ENCODE data around the gene TMEM151B. TPM values are rescaled to one million over a fixed set of nuclear protein-coding genes. Genes with fewer than 3 reads are reported as not detected.
A peak's percentile ranks its signal among the peaks of the same experiment; 100 is the strongest.

Gene TMEM151B
- total and polyA plus RNA-seq, 9 of the 15 experiments (the other 6 are each of a cell fraction or from before 2014, with no cell fraction given): not detected

DNA sequence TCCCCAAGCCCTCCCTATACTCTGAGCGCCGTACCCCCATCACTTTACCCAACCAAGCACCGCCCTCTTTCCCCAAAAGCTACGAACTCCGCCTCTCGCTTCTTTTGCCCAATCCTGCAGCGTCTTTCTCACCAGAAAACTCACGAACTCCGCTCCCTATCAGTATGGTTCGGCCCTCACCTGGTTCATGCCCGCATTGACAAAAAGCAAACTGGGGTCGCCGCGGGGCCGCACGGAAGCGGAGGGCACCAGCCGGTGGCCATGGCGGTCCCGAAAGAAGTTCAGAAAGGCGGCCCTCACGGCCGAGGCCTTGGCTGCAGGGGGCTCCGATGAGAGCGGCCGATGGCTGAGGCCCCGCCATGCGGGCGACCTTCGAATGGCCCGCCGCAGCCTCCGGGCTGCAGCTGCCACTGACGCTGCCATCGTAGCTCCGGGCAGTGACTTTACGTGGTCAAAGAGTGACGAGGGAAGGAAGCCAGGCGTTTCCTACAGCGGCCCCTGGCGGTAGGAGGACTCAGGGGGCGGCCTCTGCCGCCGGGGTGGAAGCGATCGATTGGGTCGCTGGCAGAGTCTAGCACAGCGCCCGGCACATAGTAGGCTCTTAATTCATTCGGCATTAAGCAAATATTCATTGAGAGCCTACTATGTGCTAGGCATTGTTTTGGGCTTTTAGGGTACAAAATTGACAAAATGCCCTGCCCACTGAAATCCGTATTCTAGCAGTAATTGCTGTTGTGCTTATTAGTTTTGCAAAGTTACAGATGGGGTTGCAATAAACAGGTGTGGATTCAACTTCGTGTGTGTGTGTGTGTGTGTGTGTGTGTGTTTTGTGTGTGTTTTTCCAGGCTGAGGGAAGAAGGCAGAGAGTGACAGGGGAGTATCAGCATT is 42.9 kb downstream of the TMEM151B start, which contains the start of gene AARS2 (continued):
- TF ChIP-seq CTBP1 (IDR thresholded peaks at IDR 0.05; ENCODE audit: borderline replicate concordance): peak; percentile 77; the same call in 1 of the 2 replicates
- peak; percentile 99 for TF ChIP-seq RBFOX2 (IDR thresholded peaks at IDR 0.05; ENCODE audit: low read depth, low read length)
- TF ChIP-seq ZNF79 (CRISPR knock-in tag; IDR thresholded peaks at IDR 0.05; ENCODE audit: low read depth): no peak
- peak; percentile 90 for TF ChIP-seq HNRNPL (IDR thresholded peaks at IDR 0.05; ENCODE audit: low read depth, low read length)
- TF ChIP-seq NCOA6 (IDR thresholded peaks at IDR 0.05): no peak
- TF ChIP-seq, protein P1, sequence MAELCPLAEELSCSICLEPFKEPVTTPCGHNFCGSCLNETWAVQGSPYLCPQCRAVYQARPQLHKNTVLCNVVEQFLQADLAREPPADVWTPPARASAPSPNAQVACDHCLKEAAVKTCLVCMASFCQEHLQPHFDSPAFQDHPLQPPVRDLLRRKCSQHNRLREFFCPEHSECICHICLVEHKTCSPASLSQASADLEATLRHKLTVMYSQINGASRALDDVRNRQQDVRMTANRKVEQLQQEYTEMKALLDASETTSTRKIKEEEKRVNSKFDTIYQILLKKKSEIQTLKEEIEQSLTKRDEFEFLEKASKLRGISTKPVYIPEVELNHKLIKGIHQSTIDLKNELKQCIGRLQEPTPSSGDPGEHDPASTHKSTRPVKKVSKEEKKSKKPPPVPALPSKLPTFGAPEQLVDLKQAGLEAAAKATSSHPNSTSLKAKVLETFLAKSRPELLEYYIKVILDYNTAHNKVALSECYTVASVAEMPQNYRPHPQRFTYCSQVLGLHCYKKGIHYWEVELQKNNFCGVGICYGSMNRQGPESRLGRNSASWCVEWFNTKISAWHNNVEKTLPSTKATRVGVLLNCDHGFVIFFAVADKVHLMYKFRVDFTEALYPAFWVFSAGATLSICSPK (IDR thresholded peaks at IDR 0.05; ENCODE audit: borderline replicate concordance): peak; percentile 92; the same call in 1 of the 2 replicates
- TF ChIP-seq, protein P2, sequence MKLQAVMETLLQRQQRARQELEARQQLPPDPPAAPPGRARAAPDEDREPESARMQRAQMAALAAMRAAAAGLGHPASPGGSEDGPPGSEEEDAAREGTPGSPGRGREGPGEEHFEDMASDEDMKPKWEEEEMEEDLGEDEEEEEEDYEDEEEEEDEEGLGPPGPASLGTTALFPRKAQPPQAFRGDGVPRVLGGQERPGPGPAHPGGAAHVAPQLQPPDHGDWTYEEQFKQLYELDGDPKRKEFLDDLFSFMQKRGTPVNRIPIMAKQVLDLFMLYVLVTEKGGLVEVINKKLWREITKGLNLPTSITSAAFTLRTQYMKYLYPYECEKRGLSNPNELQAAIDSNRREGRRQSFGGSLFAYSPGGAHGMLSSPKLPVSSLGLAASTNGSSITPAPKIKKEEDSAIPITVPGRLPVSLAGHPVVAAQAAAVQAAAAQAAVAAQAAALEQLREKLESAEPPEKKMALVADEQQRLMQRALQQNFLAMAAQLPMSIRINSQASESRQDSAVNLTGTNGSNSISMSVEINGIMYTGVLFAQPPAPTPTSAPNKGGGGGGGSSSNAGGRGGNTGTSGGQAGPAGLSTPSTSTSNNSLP (IDR thresholded peaks at IDR 0.05; ENCODE audit: borderline replicate concordance, low read depth, low read length): no peak
- peak; percentile 51; the same call in 1 of the 2 replicates for TF ChIP-seq LEF1 (IDR thresholded peaks at IDR 0.05)
- peak; percentile 89 for TF ChIP-seq ATF7 (IDR thresholded peaks at IDR 0.05)
- TF ChIP-seq, protein P3, sequence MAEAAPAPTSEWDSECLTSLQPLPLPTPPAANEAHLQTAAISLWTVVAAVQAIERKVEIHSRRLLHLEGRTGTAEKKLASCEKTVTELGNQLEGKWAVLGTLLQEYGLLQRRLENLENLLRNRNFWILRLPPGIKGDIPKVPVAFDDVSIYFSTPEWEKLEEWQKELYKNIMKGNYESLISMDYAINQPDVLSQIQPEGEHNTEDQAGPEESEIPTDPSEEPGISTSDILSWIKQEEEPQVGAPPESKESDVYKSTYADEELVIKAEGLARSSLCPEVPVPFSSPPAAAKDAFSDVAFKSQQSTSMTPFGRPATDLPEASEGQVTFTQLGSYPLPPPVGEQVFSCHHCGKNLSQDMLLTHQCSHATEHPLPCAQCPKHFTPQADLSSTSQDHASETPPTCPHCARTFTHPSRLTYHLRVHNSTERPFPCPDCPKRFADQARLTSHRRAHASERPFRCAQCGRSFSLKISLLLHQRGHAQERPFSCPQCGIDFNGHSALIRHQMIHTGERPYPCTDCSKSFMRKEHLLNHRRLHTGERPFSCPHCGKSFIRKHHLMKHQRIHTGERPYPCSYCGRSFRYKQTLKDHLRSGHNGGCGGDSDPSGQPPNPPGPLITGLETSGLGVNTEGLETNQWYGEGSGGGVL (CRISPR knock-in tag; IDR thresholded peaks at IDR 0.05): no peak
- TF ChIP-seq TBL1XR1 (IDR thresholded peaks at IDR 0.05; ENCODE audit: low read length in 2 of 2): peak in 1 of 2 experiments; percentile 79; a peak in 2 of 4 replicates
- TF ChIP-seq KHSRP (IDR thresholded peaks at IDR 0.05): no peak
- no peak for TF ChIP-seq ZNF699 (CRISPR knock-in tag; IDR thresholded peaks at IDR 0.05; ENCODE audit: insufficient replicate concordance)
- peak; percentile 84; the same call in 1 of the 2 replicates for TF ChIP-seq DIDO1 (tag; IDR thresholded peaks at IDR 0.05; ENCODE audit: low read depth)
- TF ChIP-seq ZNF217 (CRISPR knock-in tag; IDR thresholded peaks at IDR 0.05): no peak
- peak; percentile 82; the same call in 1 of the 2 replicates for TF ChIP-seq MTA1 (IDR thresholded peaks at IDR 0.05; ENCODE audit: borderline replicate concordance)
- TF ChIP-seq, protein P4, sequence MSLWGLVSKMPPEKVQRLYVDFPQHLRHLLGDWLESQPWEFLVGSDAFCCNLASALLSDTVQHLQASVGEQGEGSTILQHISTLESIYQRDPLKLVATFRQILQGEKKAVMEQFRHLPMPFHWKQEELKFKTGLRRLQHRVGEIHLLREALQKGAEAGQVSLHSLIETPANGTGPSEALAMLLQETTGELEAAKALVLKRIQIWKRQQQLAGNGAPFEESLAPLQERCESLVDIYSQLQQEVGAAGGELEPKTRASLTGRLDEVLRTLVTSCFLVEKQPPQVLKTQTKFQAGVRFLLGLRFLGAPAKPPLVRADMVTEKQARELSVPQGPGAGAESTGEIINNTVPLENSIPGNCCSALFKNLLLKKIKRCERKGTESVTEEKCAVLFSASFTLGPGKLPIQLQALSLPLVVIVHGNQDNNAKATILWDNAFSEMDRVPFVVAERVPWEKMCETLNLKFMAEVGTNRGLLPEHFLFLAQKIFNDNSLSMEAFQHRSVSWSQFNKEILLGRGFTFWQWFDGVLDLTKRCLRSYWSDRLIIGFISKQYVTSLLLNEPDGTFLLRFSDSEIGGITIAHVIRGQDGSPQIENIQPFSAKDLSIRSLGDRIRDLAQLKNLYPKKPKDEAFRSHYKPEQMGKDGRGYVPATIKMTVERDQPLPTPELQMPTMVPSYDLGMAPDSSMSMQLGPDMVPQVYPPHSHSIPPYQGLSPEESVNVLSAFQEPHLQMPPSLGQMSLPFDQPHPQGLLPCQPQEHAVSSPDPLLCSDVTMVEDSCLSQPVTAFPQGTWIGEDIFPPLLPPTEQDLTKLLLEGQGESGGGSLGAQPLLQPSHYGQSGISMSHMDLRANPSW (CRISPR knock-in tag; IDR thresholded peaks at IDR 0.05): peak; percentile 73
- no peak for TF ChIP-seq TGIF2 (CRISPR knock-in tag; IDR thresholded peaks at IDR 0.05)
- no peak for TF ChIP-seq POU5F1 (IDR thresholded peaks at IDR 0.05; ENCODE audit: borderline replicate concordance, low read depth, low read length, partially characterized antibody)

Data from K562 (cell line).